HG03460 (cell line): Measurements from ENCODE around the gene ADGRF5.
"Not testable (repeated sequence)": the region's sequence is repeated elsewhere in the genome, so short reads cannot be mapped to it uniquely, and the experiment has no call there.

ENCODE experiments used
- ATAC-seq: cut with Tn5 transposase; IDR thresholded peaks from one replicate; pipeline ENCODE4 v1.9.1; 2021; ENCODE audit not compliant: unreplicated experiment

The ADGRF5 gene

DNA sequence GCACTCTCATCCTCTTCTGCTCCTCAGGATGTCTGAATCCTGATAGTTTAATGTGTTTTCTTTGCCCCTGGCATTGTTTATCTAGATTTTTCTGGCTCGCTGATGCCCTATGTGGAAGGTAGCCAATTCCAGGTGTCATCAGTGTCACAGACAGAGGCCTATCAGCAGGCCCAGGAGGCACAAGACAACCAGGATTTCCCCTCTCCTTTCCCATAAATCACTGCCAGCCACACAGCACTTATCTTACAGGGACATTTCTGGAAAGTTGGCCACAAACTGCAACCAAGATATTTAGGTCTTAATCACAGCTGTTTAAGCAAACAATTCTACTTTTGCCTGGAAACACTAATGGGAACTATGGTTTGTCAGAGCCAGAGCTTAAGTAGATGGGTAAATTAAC is 28.1 kb downstream of the ADGRF5 start:
- no peak for ATAC-seq

DNA sequence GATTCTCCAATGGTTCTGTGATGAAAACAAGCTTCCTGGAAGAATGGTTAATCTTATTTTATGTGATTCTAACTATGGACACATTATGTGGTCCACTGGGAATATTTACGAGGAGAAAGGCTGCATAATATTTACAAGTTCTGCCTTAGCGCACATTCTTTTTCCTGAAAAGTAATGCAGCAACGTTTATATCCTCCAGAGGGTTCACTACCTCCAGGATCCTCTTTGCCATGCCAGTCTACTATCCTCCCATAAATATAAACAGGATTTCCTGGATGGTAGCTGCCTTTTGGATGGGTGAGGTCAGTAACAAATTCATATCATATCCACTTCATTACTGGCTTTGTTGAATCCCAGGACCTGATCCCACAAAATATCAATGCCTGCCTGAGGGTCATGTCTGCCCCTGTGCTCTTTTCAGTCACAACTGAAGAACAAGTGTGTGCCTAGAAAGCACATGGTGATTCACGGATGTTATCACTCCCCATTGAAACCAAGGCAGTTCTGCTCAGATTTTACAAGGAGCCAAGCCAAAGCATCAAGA is 30.4 kb downstream of the ADGRF5 start:
- no peak for ATAC-seq

DNA sequence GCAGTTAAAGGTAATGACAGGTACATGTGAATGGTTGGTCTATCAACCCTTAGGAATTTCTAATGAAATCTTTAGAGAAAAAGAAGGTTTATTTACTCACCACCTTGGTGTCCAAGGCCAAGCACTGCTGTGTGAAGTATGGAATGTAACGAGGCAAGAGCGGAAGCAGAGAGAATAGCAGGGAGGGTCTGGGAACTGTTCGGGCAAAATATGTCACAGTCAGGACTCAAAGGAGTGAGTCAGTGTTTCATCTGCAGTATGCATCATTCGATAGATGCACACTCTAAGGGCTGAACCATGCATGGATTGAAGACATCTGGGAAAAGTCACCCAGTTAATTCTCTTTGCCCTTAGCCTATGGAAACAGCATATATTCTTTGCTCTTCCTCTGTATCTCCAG is 33.2 kb downstream of the ADGRF5 start:
- no peak for ATAC-seq

DNA sequence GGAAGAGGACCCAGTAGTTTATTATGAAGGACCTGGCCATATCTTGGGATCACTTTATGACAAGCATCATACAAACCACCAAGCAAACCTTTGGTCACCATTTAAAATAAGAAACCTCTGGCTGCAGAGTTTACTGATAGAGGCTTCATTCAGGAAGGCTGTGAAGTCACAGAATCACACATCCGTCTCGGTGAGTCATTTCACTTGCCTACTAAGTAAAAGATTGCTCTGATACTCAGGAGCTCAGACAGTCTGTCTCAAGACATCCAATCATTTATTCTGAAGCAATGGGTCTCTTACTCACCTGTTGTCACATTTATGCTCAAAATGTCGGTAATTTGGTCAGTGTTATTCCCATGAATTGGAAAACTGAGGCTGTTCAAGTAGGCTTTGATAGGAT is 33.7 kb downstream of the ADGRF5 start:
- ATAC-seq = no peak

GRCh38 chr6:46882645-46883044 is 39.1 kb downstream of the ADGRF5 start:
- no peak for ATAC-seq

DNA sequence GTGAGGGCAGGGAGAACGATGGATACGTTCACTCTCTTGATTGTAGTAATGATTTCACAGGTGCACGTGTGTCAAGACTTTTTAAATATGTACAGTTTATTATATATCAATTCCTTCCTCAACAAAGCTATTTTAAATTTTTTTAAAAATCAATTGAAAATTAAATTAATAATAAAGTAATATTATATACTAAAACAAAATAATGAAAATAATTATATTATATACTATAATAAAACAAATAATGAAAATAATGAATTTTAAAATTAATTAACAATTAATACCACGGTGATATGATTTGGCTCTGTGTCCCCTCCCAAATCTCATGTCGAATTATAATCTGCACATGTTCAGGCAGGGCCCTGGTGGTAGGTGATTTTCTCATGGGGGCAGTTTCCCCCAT is 42.7 kb downstream of the ADGRF5 start:
- no peak for ATAC-seq

GRCh38 chr6:46876126-46876525 is 45.6 kb downstream of the ADGRF5 start:
- ATAC-seq = no peak

- no peak for ATAC-seq
Observed at GRCh38 chr6:46867411-46867810, 54.3 kb downstream of the ADGRF5 start.

DNA sequence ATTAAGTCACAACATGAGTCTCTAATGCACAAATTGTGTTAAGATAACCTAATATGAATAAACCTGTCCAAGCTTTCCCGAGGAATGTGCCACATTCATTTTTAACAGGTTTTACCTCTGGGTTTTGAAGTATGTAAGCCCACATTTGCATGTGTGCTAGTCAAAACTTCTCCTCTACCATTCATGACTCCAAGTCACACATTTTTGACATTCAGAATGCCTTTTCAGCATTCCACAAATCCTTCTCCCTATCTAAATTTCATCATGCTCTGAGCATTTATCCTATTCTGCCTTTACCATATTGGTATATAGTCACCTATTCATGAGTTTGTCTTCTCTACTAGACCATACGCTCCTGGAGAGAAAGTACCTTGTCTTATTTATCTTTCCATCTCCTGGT is 56.5 kb downstream of the ADGRF5 start:
- ATAC-seq = no peak

DNA sequence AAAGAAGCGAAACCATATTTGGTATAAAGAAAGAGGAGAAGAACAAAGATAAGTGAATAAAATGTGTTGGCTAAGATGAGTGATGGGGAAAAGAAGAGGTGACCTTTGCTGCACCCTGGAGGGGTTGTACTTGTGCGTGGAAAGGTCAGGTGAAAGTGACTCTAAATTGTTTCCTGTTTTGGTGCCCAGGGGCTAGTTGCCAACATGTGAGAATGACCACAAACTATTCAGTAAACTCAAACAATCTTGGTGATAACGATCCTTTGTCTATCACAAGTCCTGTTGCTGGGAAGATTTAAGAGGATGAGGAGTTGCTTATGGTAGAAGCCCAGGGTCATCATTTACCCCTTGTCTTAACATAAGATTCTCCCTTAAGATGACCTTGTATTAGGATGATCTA is 57.9 kb downstream of the ADGRF5 start:
- no peak for ATAC-seq

DNA sequence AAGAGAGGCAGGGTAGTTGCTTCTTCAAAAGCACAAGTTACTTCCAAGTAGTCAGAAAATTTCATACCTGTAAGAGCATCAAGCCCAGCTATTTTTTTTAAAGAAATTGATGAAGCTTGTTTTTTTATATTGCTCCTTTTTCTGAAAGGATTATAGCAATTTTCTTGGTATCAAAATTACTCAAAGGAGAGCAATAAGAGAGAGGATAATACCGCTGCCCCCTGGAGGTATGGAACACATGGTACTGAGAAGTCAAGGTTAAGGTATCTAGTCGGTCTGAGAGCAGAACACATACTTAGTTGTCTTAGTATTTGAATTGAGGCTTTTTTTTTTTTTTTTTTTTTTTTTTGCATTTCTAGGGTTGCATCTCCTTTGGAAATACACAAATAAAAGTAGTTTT is 59.4 kb downstream of the ADGRF5 start:
- no peak for ATAC-seq

DNA sequence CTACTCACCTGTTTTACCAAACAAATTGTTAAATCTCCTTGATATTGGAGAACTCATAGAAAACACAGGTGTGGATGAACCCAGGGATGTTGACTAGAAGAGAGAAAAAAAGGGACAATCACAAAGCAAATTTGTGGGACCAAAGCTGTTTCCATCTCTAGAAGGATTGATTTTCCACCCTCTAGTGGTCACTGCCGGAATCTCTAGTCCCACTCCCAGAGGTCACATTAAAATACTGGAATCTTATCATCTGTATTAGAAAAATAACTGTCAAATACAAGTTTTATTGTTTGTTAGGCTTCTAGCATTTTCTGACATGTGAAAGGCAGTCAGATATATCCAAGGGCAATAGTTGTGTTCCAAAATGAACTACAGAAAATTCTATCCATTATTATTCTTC is 65.8 kb downstream of the ADGRF5 start:
- not testable (repeated sequence) for ATAC-seq

DNA sequence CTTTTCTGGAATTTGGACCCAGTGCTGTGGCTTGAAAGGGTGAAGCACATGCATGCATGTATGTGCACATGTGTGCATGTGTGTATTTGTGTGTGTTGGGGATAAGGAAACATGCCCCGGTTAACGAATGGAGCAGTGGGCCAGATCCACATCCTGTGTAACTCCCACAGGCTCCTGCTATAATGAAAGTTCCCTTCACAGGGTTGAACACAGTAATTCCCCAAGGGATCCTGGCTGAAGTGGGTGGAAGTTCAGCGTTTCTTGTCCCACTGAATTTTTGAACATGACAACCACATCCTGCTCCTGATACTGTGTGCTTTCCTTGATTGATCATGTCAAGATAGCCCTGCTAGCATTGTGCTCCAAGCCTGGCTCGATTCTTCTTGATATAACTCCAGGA is 70.2 kb downstream of the ADGRF5 start:
- ATAC-seq = not testable (repeated sequence)

DNA sequence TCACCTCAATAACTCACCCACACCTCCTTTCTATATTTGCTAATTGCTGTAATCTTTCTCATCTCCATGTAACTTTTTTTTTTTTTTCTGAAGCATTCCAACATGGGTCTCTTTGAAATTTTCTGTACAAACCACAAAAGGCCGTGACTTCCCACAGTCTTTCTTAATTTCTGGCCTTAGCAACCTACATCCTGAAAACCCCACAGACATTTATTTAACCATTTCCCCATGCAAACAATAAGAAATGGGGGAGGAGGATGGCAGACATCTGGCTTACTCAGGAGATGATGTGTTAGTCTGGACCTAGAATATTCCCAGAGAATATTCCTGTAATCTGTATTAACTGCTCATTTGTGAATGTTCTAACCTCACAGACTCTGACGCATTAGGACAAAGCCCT is 70.9 kb downstream of the ADGRF5 start:
- ATAC-seq = no peak

DNA sequence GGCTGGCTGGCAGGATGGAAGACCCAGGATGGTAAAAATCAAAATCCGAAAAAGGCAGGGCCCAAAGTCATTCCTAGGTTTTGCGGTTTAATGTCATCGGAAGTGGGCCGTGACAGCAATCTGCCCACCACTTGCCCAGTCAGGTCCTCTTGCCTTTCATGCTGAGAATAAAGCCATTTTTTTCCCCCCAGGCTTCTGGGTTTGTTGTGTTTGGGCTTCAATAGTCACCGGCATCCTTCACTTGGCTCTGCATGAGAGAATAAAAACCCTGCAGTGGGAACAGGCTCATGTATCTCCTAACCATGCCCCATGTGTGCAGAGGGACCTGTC is 72.4 kb downstream of the ADGRF5 start:
- no peak for ATAC-seq

DNA sequence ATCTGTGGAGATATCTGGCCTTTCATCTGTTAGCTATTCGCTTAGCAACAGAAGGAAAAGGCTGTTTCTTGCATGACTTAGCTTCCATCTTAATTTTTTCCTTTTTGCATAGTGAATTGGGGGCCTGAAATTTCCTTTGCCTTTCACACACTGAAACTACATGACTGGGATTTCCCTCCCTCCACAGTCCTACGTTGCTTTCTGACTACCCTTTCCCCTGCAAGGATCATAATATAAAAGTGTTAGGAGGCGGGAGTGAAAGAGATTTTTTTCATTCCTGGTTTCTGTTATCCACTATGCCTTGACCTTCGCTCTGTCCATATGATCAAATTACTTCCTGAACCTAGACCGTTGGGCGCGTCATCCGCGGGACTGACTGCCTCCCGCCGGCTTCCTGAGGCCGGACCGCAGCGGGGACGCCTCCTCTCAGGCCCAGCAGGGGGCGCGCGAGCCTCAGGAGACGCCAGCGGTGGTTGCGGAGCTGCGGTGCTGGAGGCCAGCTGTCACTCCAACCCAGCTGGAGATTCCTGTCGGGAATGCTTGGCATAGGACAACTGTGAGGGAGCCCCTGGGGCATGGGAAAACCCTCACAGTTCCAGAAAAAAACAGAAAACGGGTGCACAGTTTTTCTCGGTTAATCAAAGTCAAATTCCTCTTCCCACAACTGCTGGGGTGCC is 72.9 kb downstream of the ADGRF5 start:
- peak; percentile 93 for ATAC-seq

- no peak for ATAC-seq
Observed at GRCh38 chr6:46845126-46845525, 76.6 kb downstream of the ADGRF5 start.

DNA sequence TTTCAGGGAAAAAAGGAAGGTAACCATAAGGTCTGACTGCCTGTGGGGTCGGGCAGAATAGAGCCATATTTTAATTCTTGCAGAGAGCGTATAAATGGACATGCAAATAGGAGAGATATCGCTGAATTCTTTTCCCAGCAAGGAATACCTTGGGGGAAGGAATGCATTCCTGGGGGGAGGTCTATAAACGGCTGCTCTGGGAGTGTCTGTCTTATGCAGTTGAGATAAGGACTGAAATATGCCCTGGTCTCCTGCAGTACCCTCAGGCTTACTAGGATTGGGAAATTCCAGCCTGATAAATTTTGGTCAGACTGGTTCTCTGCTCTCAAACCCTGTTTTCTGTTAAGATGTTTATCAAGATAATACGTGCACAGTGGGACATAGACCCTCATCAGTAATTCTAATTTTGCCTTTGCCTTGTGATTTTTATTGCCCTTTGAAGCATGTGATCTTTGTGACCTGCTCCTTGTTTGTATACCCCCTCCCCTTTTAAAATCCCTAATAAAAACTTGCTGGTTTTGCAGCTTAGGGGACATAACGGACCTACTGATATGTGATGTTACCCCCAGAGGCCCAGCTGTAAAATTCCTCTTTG is 79.4 kb downstream of the ADGRF5 start:
- ATAC-seq = not testable (repeated sequence)

- ATAC-seq = no peak
Observed at GRCh38 chr6:46838033-46838432, 83.7 kb downstream of the ADGRF5 start.

- not testable (repeated sequence) for ATAC-seq
Observed at GRCh38 chr6:46834991-46835390, 86.7 kb downstream of the ADGRF5 start.

DNA sequence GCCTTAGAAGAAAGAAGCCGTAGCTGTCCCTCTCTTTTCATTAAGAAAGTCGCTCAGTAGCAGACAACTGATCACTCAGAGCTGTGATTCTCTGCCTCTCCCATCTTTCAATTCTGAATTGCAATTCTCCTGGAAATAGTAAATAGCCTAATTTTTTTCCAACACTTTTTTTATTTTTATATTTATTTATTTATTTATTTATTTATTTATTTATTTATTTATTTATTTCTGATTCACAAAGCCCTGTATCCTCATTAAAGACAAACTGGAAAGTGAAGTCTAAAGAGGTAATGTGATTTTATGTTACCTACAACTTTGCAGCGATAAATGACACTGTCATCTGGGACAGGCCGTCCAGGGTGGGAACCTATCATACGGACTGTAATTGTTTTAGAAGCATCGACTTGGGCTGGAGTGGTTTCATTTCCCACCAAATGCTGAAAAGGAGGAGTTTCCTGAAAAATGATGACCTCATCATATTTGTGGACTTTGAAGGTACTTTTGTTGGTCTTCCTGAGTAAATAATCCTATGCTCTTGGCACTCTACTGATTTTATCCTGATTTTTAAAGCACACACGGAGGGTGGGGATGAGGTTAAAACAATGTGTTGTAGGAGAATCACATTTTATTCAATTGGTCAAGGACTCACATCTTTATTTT is 87.4 kb downstream of the ADGRF5 start:
- ATAC-seq = not testable (repeated sequence)

DNA sequence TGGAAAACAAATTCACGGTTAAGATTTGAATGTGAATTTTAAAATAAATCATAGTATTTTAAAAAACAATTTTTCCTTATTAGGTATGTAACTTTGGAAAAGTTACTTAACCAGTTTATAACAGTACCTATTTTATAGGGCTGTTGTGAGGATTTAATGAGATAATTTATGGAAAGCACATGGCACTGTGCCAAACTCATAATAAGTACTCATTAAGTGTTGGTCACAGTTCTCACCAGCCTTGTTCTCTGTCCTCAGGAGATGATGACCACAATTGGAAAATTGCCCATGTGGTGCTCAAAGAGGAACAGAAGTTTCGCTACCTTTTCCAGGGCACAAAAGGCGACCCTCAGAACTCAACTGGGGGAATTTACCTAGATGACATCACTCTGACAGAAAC is 88.9 kb downstream of the ADGRF5 start:
- no peak for ATAC-seq
